Adrenal gland (tissue), 12 donors: ENCODE results near the gene PTGFRN. TPM values are rescaled to one million over a fixed set of nuclear protein-coding genes. Genes with fewer than 3 reads are reported as not detected.

ENCODE experiments used
- DNase-seq, 7 donors: peaks; one replicate each; pipeline ENCODE4 v3.0.0-alpha.2; 2019 to 2020
- H3K27ac ChIP-seq, 5 donors: fragments of 200-600 bp; sonication (generic) in 4 of 5; 1 replicate in 3 of 5; 2 replicates in 2 of 5; pipeline versions ENCODE4 v1.5.1 to v1.8.0; 2016 to 2020; ENCODE audit warnings: mild to moderate bottlenecking in 1 of 5
- H3K27me3 ChIP-seq: fragments of 200-600 bp; 2 replicates; pipeline ENCODE4 v1.8.0; 2021
- H3K36me3 ChIP-seq, 2 donors: fragments of 200-600 bp; replicated peaks in 1 of 2; 1 replicate in 1 of 2; 2 replicates in 1 of 2; pipeline versions ENCODE4 v1.5.1 to v1.8.0; 2018 to 2022
- H3K4me1 ChIP-seq, 2 donors: fragments of 200-600 bp; replicated peaks in 1 of 2; 1 replicate in 1 of 2; 2 replicates in 1 of 2; pipeline versions ENCODE4 v1.5.1 to v1.8.0; 2018 to 2021
- H3K4me3 ChIP-seq, 4 donors: fragments of 200-600 bp; sonication (generic) in 3 of 4; one replicate each; pipeline ENCODE4 v1.5.1; 2016 to 2018
- H3K9me3 ChIP-seq, 3 donors: fragments of 200-600 bp; sonication (generic) in 1 of 3; replicated peaks in 1 of 3; 1 replicate in 2 of 3; 2 replicates in 1 of 3; pipeline versions ENCODE4 v1.5.1 to v1.8.0; 2016 to 2021
- CTCF ChIP-seq, 6 experiments: fragments of 450-650 bp in 4 of 6; fragments of 200-600 bp in 2 of 6; sonication (generic) in 1 of 6; IDR thresholded peaks; 1 replicate in 5 of 6; 2 replicates in 1 of 6; pipeline versions ENCODE4 v1.5.1 to v1.8.0; 2016 to 2021; ENCODE audit warnings: antibody characterized with exemption in 6 of 6, mild to moderate bottlenecking in 2 of 6, moderate library complexity in 1 of 6
- POLR2A ChIP-seq, 2 donors: fragments of 450-650 bp; IDR thresholded peaks; one replicate each; pipeline ENCODE4 v1.6.1; 2017; ENCODE audit warnings: antibody characterized with exemption in 2 of 2, mild to moderate bottlenecking in 2 of 2, moderate library complexity in 1 of 2
- WGBS, 4 donors: extraction: QIAGEN DNeasy Blood & Tissue Kit in 2 of 4; methylation state at CpG; one replicate each; pipeline versions ENCODE4 v1.1.5 to v1.1.7; 2013 to 2017; 5-methylcytosine and 5-hydroxymethylcytosine counted together
- intact Hi-C, 2 donors: fragments of 100-400 bp; cut with DNase I; formaldehyde crosslinking; loops; one replicate each; pipeline versions ENCODE4 v1.14.1 to v1.15.0; 2022 to 2023
- polyA plus RNA-seq, 3 donors: library from polyadenylated mRNA; stranded (reverse); fragments of 200-250 nt in 2 of 3; fragments of 350-450 nt in 1 of 3; fragmentation: Illumina TruSeq in 1 of 3; extraction: RNeasy Lipid Tissue Mini Kit (QIAGEN cat#74804) in 1 of 3; gene quantifications; one replicate each; pipeline ENCODE4 v1.2.3, GENCODE V29; 2013 to 2014
- small RNA-seq, 2 donors: library from RNA; depleted of rRNA; stranded (forward); fragments of <200 nt; gene quantifications; one replicate each; pipeline ENCODE3, GENCODE V24; 2016
- total RNA-seq, 9 donors: library from RNA; depleted of rRNA in 4 of 9; stranded (reverse); fragments of >200 nt in 4 of 9; fragments of 120-200 nt in 1 of 9; fragmentation: NEBNext Ultra II Directional in 1 of 9; extraction: Animal tissue kit (Norgen Biotek cat#: 25700) in 1 of 9; gene quantifications; one replicate each; pipeline versions ENCODE4 v1.1.0 to v1.2.4, GENCODE V29; 2013 to 2023
- donor health status: healthy with polysubstance abuse.
- donor health status: Bipolar disorder and iron deficiency.
- donor health status: DM: yes; HTN: yes; CAD: no.
- donor health status: DM: no; HTN: no; CAD: no.
- donor health status: DM: no; HTN: no; CAD: no.
- donor health status: DM: yes; HTN: yes; CAD: no.

The PTGFRN gene
- total and polyA plus RNA-seq, 12 donors = 63.3 to 173 (median 67.4) TPM

DNA sequence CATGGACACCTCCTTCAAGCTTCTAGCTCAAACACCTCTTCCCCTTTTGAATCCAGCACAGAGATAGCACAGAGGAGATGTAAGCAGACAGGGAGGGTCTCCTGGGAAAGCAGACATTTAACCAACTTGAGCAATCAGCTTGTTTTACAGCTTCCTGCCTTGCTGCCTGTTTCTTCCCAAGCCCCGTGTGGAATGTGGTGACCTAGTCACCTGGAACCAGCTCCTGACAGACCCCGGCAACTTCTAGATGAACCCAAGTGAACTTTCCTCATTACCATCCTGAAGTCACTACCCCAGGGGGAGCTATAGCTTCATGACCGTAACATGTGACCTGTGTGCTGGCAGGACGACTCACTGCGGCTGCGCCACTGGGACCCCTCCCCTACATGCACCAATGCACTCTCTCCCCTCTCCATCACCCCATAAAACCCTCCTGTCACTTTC is 126.3 kb downstream of the PTGFRN start:
- no peak for TF ChIP-seq CTCF (IDR thresholded peaks at IDR 0.05)
- no peak for TF ChIP-seq POLR2A (IDR thresholded peaks at IDR 0.05)
- 61 to 78% (median 73%) methylated on average over 6 of the region's 6 CpGs for WGBS, 4 donors
- Histone ChIP-seq H3K36me3 (no peaks in the 10 kb centered on the region), H3K27ac (no peak overlapping the region), H3K27me3 (no peaks in the 10 kb centered on the region), H3K4me3 (no peak overlapping the region), H3K4me1 (no peaks in the 10 kb centered on the region), H3K9me3 (no peaks in the 10 kb centered on the region)
- no peak for DNase-seq
- intact Hi-C loops = no loop called here

GRCh38 chr1:117037802-117038201 is 128.1 kb downstream of the PTGFRN start:
- Histone ChIP-seq H3K4me1 (no peaks in the 10 kb centered on the region), H3K9me3 (no peaks in the 10 kb centered on the region), H3K27me3 (no peaks in the 10 kb centered on the region), H3K36me3 (no peaks in the 10 kb centered on the region), H3K27ac (no peak overlapping the region), H3K4me3 (no peak overlapping the region)
- WGBS, 4 donors = 42 to 90% (median 82%) methylated on average over 1 of the region's 1 CpG
- TF ChIP-seq CTCF (IDR thresholded peaks at IDR 0.05) (no peak), POLR2A (IDR thresholded peaks at IDR 0.05) (no peak)
- no peak for DNase-seq
- intact Hi-C loops = no loop called here

DNA sequence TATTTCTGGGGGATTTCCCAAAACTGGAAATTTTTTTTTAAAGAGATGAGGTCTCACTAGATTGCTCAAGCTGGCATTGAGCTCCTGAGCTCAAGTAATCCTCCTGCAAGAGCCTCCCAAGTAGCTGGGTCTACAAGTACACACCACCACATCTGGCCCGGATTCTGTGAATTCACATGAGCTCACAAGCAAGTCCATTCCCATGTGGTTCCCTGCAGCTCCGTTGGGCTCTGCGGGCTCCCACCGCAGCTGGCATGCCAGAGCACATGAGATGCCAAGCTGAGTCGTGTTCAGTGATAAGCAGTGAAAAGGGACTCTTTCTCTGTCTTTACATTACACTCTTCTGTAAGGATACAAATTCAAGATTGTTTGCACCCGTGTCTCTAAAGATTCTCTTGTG is 128.5 kb downstream of the PTGFRN start:
- no peak overlapping the region for H3K27ac ChIP-seq
- TF ChIP-seq POLR2A (IDR thresholded peaks at IDR 0.05) (no peak), CTCF (IDR thresholded peaks at IDR 0.05) (no peak)
- intact Hi-C loops = no loop called here
- no peaks in the 10 kb centered on the region for H3K36me3 ChIP-seq
- H3K4me3 ChIP-seq = no peak overlapping the region
- no peaks in the 10 kb centered on the region for H3K4me1 ChIP-seq
- no peaks in the 10 kb centered on the region for H3K9me3 ChIP-seq
- no peaks in the 10 kb centered on the region for H3K27me3 ChIP-seq
- no peak for DNase-seq
- WGBS, 4 donors = 92 to 97% (median 93%) methylated on average over 5 to 6 of the region's 6 CpGs

Small RNA genes within 50 kb of the gene (small RNA-seq; reads per million reads assigned to genes)
- gene RNA5SP55 = 0 reads per million in 2 donors

Other genes starting within 250 kb of the PTGFRN start
- gene IGSF3, start 242.2 kb upstream of the PTGFRN start, total RNA-seq = 10 to 100 TPM in 1 of 9 donors, 1 to 10 TPM in 8; 1.1 to 12.1 (median 2.5) TPM
- 1 to 10 TPM in 2 of 3 donors, under 1 TPM in 1; 0.67 to 2.9 (median 1.9) TPM for gene IGSF3, start 242.2 kb upstream of the PTGFRN start, polyA plus RNA-seq
- gene CD2, start 155.5 kb upstream of the PTGFRN start, total RNA-seq = 1 to 10 TPM in 5 of 9 donors, under 1 TPM in 4; 0.18 to 6.7 (median 1.1) TPM
- 1 to 10 TPM; 1.2 to 4.2 (median 1.9) TPM for gene CD2, start 155.5 kb upstream of the PTGFRN start, polyA plus RNA-seq
- gene CD101, start 91.8 kb downstream of the PTGFRN start, total RNA-seq = 1 to 10 TPM in 7 of 9 donors, under 1 TPM in 2; 0.47 to 4.9 (median 1.6) TPM
- 1 to 10 TPM; 1.8 to 7.5 (median 6.1) TPM for gene CD101, start 91.8 kb downstream of the PTGFRN start, polyA plus RNA-seq
- gene TTF2, start 150.4 kb downstream of the PTGFRN start, total RNA-seq = 10 to 100 TPM; 10.3 to 28.2 (median 21.3) TPM
- gene TTF2, start 150.4 kb downstream of the PTGFRN start, polyA plus RNA-seq = 10 to 100 TPM in 1 of 3 donors, 1 to 10 TPM in 2; 3.5 to 15.0 (median 3.9) TPM
- gene TRIM45, start 211.8 kb downstream of the PTGFRN start, total RNA-seq = 10 to 100 TPM in 2 of 9 donors, 1 to 10 TPM in 6, under 1 TPM in 1; 0.85 to 14.9 (median 4.4) TPM
- gene TRIM45, start 211.8 kb downstream of the PTGFRN start, polyA plus RNA-seq = 10 to 100 TPM in 2 of 3 donors, 1 to 10 TPM in 1; 3.3 to 44.0 (median 29.9) TPM